HEK293T (cell line): ENCODE results near the gene PLXNB1.

ENCODE experiments used
- CTCF ChIA-PET: fragments of 350-600 bp; formaldehyde crosslinking; extraction: SDS; loops from one replicate; lab custom pipeline; 2021; ENCODE audit warnings: antibody characterized with exemption, inconsistent platforms; lab: Yijun Ruan, JAX
- POLR2A ChIA-PET: fragments of 350-600 bp; formaldehyde crosslinking; extraction: SDS; loops from one replicate; lab custom pipeline; 2020; ENCODE audit warnings: antibody characterized with exemption, inconsistent platforms; lab: Yijun Ruan, JAX
- DNase-seq: peaks from one replicate; pipeline ENCODE4 v3.0.0; 2012; ENCODE audit warnings: mixed read lengths; ENCODE audit errors: extremely low spot score
- ARNT ChIP-seq: fragments of 450-650 bp; IDR thresholded peaks from 2 replicates; pipeline ENCODE4 v1.6.1; 2017; ENCODE audit warnings: mild to moderate bottlenecking
- BHLHE40 ChIP-seq: fragments of 450-650 bp; IDR thresholded peaks from 2 replicates; pipeline ENCODE4 v1.6.1; 2016; ENCODE audit warnings: mild to moderate bottlenecking, moderate library complexity, borderline replicate concordance
- CTBP1 ChIP-seq: fragments of 450-650 bp; IDR thresholded peaks from 2 replicates; pipeline ENCODE4 v1.6.1; 2016; ENCODE audit warnings: borderline replicate concordance
- ELF4 ChIP-seq: fragments of 450-650 bp; IDR thresholded peaks from 2 replicates; pipeline ENCODE4 v1.6.1; 2017; ENCODE audit warnings: antibody characterized with exemption
- FOXA1 ChIP-seq: fragments of 450-650 bp; IDR thresholded peaks from 2 replicates; pipeline ENCODE4 v1.6.1; 2016; ENCODE audit warnings: mild to moderate bottlenecking
- FOXK2 ChIP-seq: fragments of 450-650 bp; IDR thresholded peaks from 2 replicates; pipeline ENCODE4 v1.6.1; 2016; ENCODE audit warnings: mild to moderate bottlenecking
- FOXM1 ChIP-seq: fragments of 450-650 bp; IDR thresholded peaks from 2 replicates; pipeline ENCODE4 v1.6.1; 2017; ENCODE audit warnings: mild to moderate bottlenecking, borderline replicate concordance
- HDGF ChIP-seq: fragments of 450-650 bp; IDR thresholded peaks from 2 replicates; pipeline ENCODE4 v1.6.1; 2017; ENCODE audit warnings: antibody characterized with exemption, borderline replicate concordance
- L3MBTL2 ChIP-seq: fragments of 450-650 bp; conservative IDR thresholded peaks from 2 replicates; pipeline ENCODE4 v1.6.1; 2016; ENCODE audit warnings: mild to moderate bottlenecking
- LEF1 ChIP-seq: fragments of 450-650 bp; IDR thresholded peaks from 2 replicates; pipeline ENCODE4 v1.6.1; 2017; ENCODE audit warnings: mild to moderate bottlenecking, borderline replicate concordance
- NFRKB ChIP-seq: fragments of 450-650 bp; IDR thresholded peaks from 2 replicates; pipeline ENCODE4 v1.6.1; 2016; ENCODE audit warnings: mild to moderate bottlenecking, moderate library complexity
- SP1 ChIP-seq: fragments of 450-650 bp; IDR thresholded peaks from 2 replicates; pipeline ENCODE4 v1.6.1; 2017
- SUZ12 ChIP-seq: fragments of 450-650 bp; IDR thresholded peaks from 2 replicates; pipeline ENCODE4 v1.6.1; 2016; ENCODE audit warnings: mild to moderate bottlenecking
- TARDBP ChIP-seq: fragments of 450-650 bp; IDR thresholded peaks from 2 replicates; pipeline ENCODE4 v1.6.1; 2016
- ZNF384 ChIP-seq: fragments of 450-650 bp; IDR thresholded peaks from 2 replicates; pipeline ENCODE4 v1.6.1; 2016
- TF ChIP-seq, protein P1 (sequence below): fragments of 450-650 bp; IDR thresholded peaks from 2 replicates; pipeline ENCODE4 v1.6.1; 2016

Gene PLXNB1

GRCh38 chr3:48388966-48389365 lies 40.9 kb downstream of the PLXNB1 start:
- TF ChIP-seq L3MBTL2: no peak
- TF ChIP-seq SP1: no peak
- TF ChIP-seq FOXK2: no peak
- no peak for TF ChIP-seq CTBP1
- TF ChIP-seq FOXA1: no peak
- ChIA-PET CTCF (no interaction called here), POLR2A (interaction anchor here (0.5 to 1.3 kb wide), 2 partner anchors 51 to 201 kb away, joined by 3 read pairs; partner anchors contain the start of genes CCDC51 and CDC25A)
- no peak for DNase-seq

- no peak for DNase-seq
- POLR2A ChIA-PET: no interaction called here
- TF ChIP-seq CTBP1 (no peak), HDGF (no peak), FOXK2 (no peak), FOXA1 (no peak), NFRKB (no peak), ZNF384 (no peak), LEF1 (no peak), FOXM1 (no peak), L3MBTL2 (no peak), SUZ12 (no peak), ELF4 (no peak), ARNT (no peak), SP1 (no peak), BHLHE40 (no peak), TARDBP (no peak)
- TF ChIP-seq, protein P1, sequence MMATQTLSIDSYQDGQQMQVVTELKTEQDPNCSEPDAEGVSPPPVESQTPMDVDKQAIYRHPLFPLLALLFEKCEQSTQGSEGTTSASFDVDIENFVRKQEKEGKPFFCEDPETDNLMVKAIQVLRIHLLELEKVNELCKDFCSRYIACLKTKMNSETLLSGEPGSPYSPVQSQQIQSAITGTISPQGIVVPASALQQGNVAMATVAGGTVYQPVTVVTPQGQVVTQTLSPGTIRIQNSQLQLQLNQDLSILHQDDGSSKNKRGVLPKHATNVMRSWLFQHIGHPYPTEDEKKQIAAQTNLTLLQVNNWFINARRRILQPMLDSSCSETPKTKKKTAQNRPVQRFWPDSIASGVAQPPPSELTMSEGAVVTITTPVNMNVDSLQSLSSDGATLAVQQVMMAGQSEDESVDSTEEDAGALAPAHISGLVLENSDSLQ: no peak
- CTCF ChIA-PET: interaction anchor here (0.6 to 2.6 kb wide), 2 partner anchors 48 to 143 kb away, joined by 8 to 10 read pairs; no protein-coding TSS in a partner anchor
Observed at GRCh38 chr3:48387634-48388033, 42.3 kb downstream of the PLXNB1 start.

DNA sequence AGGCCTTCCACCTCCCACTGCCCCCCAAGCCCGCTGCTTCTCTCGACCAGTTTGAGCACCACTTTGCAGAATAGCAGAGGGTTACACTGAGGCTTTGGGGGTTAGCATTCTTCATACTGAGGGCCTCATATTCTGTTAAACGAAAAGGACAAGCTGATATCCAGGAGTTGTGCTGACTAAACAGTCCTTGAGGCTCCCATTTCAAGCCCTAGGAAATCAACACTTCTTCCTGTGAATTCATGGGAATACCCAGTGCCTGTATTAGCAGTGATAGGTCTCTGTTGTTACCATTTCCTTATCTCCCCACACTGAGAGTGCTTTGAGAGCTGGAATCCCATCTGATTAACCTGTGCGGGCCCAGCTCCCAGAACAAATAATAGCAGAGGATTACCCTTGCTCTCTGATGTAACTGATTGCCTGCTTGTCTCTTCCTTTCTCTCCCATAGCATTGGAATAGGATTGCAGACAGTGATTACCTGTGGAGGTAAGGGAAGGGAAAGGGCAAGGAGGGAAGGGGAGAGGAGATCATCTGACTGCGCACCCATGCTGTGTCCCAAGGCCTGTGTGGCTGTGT lies 56.9 kb downstream of the PLXNB1 start:
- POLR2A ChIA-PET: no interaction called here
- CTCF ChIA-PET: no interaction called here
- DNase-seq: no peak
- TF ChIP-seq CTBP1: no peak
- TF ChIP-seq SUZ12: no peak
- no peak for TF ChIP-seq L3MBTL2
- no peak for TF ChIP-seq FOXK2
- TF ChIP-seq FOXA1: no peak
- no peak for TF ChIP-seq BHLHE40
- TF ChIP-seq, protein P1: no peak
- no peak for TF ChIP-seq ARNT
- no peak for TF ChIP-seq ZNF384
- TF ChIP-seq FOXM1: no peak
- TF ChIP-seq ELF4: no peak
- TF ChIP-seq SP1: no peak
- TF ChIP-seq NFRKB: no peak
- no peak for TF ChIP-seq LEF1
- no peak for TF ChIP-seq TARDBP
- no peak for TF ChIP-seq HDGF

GRCh38 chr3:48372377-48372770 lies 57.5 kb downstream of the PLXNB1 start:
- no peak for DNase-seq
- CTCF ChIA-PET: no interaction called here
- POLR2A ChIA-PET: no interaction called here
- TF ChIP-seq SUZ12: no peak
- TF ChIP-seq HDGF: no peak
- TF ChIP-seq BHLHE40: no peak
- TF ChIP-seq FOXM1: no peak
- no peak for TF ChIP-seq TARDBP
- TF ChIP-seq FOXK2: no peak
- no peak for TF ChIP-seq L3MBTL2
- no peak for TF ChIP-seq ZNF384
- no peak for TF ChIP-seq ARNT

DNA sequence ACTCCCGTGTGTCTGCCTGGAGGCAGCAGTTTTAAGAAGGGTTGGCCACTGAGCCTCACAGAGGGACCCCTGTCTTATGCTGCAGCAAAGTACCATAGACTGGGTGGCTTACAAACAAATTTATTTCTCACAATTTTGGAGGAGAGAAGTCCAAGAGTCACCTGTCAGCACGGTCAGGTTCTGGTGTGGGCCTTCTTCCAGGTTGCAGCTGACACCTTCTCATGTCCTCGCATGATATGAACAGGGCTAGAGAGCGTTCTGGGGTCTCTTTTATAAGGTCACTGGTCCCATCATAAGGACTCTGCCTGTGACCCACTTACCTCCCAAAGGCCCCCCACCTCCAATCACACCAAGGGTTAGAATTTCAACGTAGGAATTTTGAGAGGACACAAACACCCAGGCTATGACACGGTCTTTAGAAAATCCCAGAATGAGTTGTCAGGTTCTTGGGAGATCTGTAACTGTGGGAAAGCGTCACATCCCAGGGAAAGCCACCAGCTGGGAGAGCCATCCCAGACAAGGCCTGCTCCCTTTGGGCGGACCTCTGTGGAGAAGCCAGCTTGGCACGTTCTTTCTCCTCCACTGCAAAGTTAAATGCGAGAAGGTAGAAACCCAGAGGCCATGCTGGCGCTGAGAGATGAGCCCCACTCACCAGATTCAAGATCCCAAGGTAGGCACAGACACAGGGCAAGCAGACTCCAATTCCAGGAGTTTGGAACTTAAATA lies 58.1 kb downstream of the PLXNB1 start, which contains the start of gene FBXW12:
FBXW12 (plus strand) TSS at position 569 of the 726 bp plus-strand sequence. CDS start 549 bp downstream, outside the sequence.
- DNase-seq: no peak
- TF ChIP-seq CTBP1 (no peak), FOXK2 (no peak), FOXA1 (no peak), SP1 (no peak), ARNT (no peak), LEF1 (no peak), SUZ12 (no peak)
- CTCF ChIA-PET: no interaction called here
- POLR2A ChIA-PET: no interaction called here

- ChIA-PET POLR2A (no interaction called here), CTCF (no interaction called here)
- no peak for DNase-seq
- TF ChIP-seq CTBP1: no peak
- TF ChIP-seq FOXA1: no peak
- no peak for TF ChIP-seq NFRKB
- TF ChIP-seq HDGF: no peak
- TF ChIP-seq, protein P1: no peak
- no peak for TF ChIP-seq SP1
- TF ChIP-seq ZNF384: no peak
- TF ChIP-seq ARNT: no peak
- no peak for TF ChIP-seq SUZ12
- no peak for TF ChIP-seq LEF1
Observed at GRCh38 chr3:48370333-48370713, 59.6 kb downstream of the PLXNB1 start.
